CD8-positive, alpha-beta memory T cell (primary cell): ENCODE data around the gene SLF2. TPM values are rescaled to one million over a fixed set of nuclear protein-coding genes. Genes with fewer than 3 reads are reported as not detected.

Source experiments
- CTCF ChIA-PET: fragments of 350-600 bp; sonication (Branson Sonifier 250); formaldehyde crosslinking; loops from one replicate; lab custom pipeline; 2021; ENCODE audit warnings: antibody characterized with exemption; lab: Charles Lee
- POLR2A ChIA-PET: fragments of 350-600 bp; sonication (Branson Sonifier 250); formaldehyde crosslinking; loops from one replicate; lab custom pipeline; 2021; ENCODE audit warnings: antibody characterized with exemption; lab: Charles Lee
- DNase-seq, 5 donors: peaks; one replicate each; pipeline versions ENCODE4 v3.0.0 to v3.0.0-alpha.2; 2020 to 2022; ENCODE audit warnings: mixed read lengths in 1 of 5
- H3K27ac ChIP-seq: one replicate; pipeline ENCODE4 v1.7.0; 2013; ENCODE audit warnings: low read depth, mild to moderate bottlenecking, low read length, moderate library complexity
- H3K27me3 ChIP-seq: 2 replicates; pipeline ENCODE4 v1.7.0; 2013; ENCODE audit warnings: low read length, mild to moderate bottlenecking; ENCODE audit not compliant: insufficient read depth, poor library complexity, severe bottlenecking
- H3K36me3 ChIP-seq: 2 replicates; pipeline ENCODE4 v1.7.0; 2013; ENCODE audit warnings: mild to moderate bottlenecking, low read length, moderate library complexity; ENCODE audit not compliant: insufficient read depth
- H3K4me1 ChIP-seq: 2 replicates; pipeline ENCODE4 v1.7.0; 2013; ENCODE audit warnings: mild to moderate bottlenecking, low read length, moderate library complexity; ENCODE audit not compliant: insufficient read depth
- H3K4me3 ChIP-seq: 2 replicates; pipeline ENCODE4 v1.7.0; 2013; ENCODE audit warnings: mild to moderate bottlenecking, low read length
- H3K9me3 ChIP-seq: 2 replicates; pipeline ENCODE4 v1.7.0; 2013; ENCODE audit warnings: mild to moderate bottlenecking, low read length
- H3K27ac Mint-ChIP-seq, 8 donors: one replicate each; pipeline ENCODE4 v1.8.0; 2020 to 2021; ENCODE audit warnings: mixed read lengths in 8 of 8, mild to moderate bottlenecking in 6 of 8, inconsistent platforms in 3 of 8, moderate library complexity in 3 of 8
- H3K27me3 Mint-ChIP-seq, 2 donors: one replicate each; pipeline ENCODE4 v1.8.0; 2020 to 2021; ENCODE audit warnings: mixed read lengths in 2 of 2, mild to moderate bottlenecking in 1 of 2, moderate library complexity in 1 of 2
- H3K36me3 Mint-ChIP-seq, 3 donors: one replicate each; pipeline ENCODE4 v1.8.0; 2020 to 2021; ENCODE audit warnings: mixed read lengths in 3 of 3, inconsistent platforms in 1 of 3, mild to moderate bottlenecking in 1 of 3
- H3K4me1 Mint-ChIP-seq, 3 donors: one replicate each; pipeline ENCODE4 v1.8.0; 2020 to 2021; ENCODE audit warnings: mixed read lengths in 3 of 3, inconsistent platforms in 1 of 3, mild to moderate bottlenecking in 1 of 3
- H3K4me3 Mint-ChIP-seq, 7 donors: one replicate each; pipeline ENCODE4 v1.8.0; 2020 to 2021; ENCODE audit warnings: mixed read lengths in 7 of 7, mild to moderate bottlenecking in 6 of 7, moderate library complexity in 4 of 7, inconsistent platforms in 2 of 7
- H3K9me3 Mint-ChIP-seq, 5 donors: one replicate each; pipeline ENCODE4 v1.8.0; 2020 to 2022; ENCODE audit warnings: mixed read lengths in 5 of 5, mild to moderate bottlenecking in 3 of 5, moderate library complexity in 2 of 5, inconsistent platforms in 1 of 5
- polyA plus RNA-seq: library from polyadenylated mRNA; unstranded; fragments of 300-500 nt; fragmentation: Illumina TruSeq; gene quantifications from one replicate; pipeline ENCODE4 v1.2.3, GENCODE V29; 2021
- total RNA-seq, 2 experiments: library from RNA; stranded (reverse); gene quantifications; one replicate each; pipeline ENCODE4 v1.2.3, GENCODE V29; 2021

SLF2 gene
- total and polyA plus RNA-seq, 3 experiments from 2014 or later, result 13.9 to 36.1 (median 35.4) TPM

DNA sequence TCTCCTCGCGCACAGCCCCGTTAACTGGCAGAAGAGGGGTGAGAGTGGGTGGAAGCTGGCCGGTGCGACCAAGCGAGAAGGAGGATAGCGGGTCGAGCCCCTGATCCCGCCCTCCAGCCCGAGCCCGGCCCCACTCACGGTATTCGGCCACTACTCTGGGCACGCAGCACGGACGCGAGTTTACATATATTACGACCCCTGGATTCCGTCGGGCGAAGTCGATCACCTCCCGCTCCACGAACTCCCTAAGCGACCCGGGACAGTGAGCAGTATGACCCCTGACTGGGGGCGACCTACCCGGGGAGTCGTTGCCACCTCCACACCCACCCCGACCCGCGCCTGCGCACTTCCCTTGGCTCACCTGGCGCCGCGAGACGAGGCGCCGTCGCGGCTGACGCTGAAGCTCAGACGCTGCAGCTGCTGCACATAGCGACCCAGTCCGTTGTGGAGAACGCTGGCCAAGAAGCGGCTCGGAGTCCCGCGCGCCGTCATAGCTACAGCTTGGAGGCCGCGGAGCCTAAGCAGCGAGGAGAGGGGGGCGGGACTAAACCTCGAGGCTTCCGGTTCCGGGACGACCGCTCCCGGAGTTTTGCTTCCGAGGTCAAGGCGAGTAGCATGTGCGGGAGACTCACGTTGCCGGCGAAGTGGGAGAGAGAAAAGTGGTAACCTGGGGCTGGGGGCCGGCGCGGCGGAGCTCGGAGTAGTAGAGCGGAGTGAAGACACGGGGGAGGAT is 74.4 kb downstream of the SLF2 start, which contains the start of the genes MRPL43 and TWNK:
Gene MRPL43 (minus strand): TSS at position 546 of the 733 bp plus-strand sequence. CDS start 54 bp downstream, at position 492.
Gene TWNK (plus strand): TSS at position 592 of the 733 bp plus-strand sequence. CDS start 668 bp downstream, outside the sequence.
- H3K27me3 Mint-ChIP-seq, result peaks cover 0 to 1% of the 10 kb centered on the region in 2 donors
- peak within 1 kb of the TSS; percentile 44 to 96 (median 88) for H3K27ac Mint-ChIP-seq
- Histone ChIP-seq H3K4me1 (peaks cover 28% of the 10 kb centered on the region), H3K27me3 (no peaks in the 10 kb centered on the region), H3K36me3 (peaks cover 13% of the 10 kb centered on the region), H3K9me3 (no peaks in the 10 kb centered on the region), H3K4me3 (peak within 1 kb of the TSS; percentile 99), H3K27ac (peak within 1 kb of the TSS; percentile 76)
- H3K4me3 Mint-ChIP-seq, result peak within 1 kb of the TSS; percentile 86 to 99 (median 93)
- POLR2A ChIA-PET, result interaction anchor here (3.0 kb wide), 1 partner anchor 10 kb away, joined by 10 read pairs; no protein-coding TSS in a partner anchor
- DNase-seq, result peak; percentile 78 to 89 (median 79)
- H3K36me3 Mint-ChIP-seq, result peaks cover 11 to 65% (median 11%) of the 10 kb centered on the region in 3 donors
- peaks cover 38 to 58% (median 40%) of the 10 kb centered on the region in 3 donors for H3K4me1 Mint-ChIP-seq
- no peaks in the 10 kb centered on the region for H3K9me3 Mint-ChIP-seq
- CTCF ChIA-PET, result interaction anchor here (0.9 to 6.8 kb wide), 4 partner anchors 11 to 64 kb away, joined by 3 to 73 read pairs (median 6); partner anchors contain the start of genes LZTS2, PDZD7 and SFXN3

DNA sequence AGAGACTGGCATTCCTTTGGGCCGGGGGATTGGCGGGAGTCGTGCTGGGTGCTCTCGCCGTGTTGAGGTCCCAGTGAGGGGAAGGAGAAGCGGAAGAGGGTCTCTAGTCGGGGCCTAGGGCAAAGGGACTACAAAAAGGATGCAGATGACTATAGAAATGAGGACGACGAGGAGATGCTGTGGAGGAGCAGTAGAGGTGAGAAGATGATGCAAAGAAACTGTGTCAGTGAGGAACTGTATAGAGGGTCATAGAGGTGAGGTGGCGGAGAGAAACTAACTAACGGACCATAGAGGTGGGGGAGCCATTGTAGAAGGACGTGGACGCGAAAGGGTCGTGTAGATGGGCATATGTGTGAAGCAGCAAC is 74.9 kb downstream of the SLF2 start:
- peak overlapping the region; percentile 86 to 99 (median 93) for H3K4me3 Mint-ChIP-seq
- H3K27me3 Mint-ChIP-seq, result peaks cover 0 to 1% of the 10 kb centered on the region in 2 donors
- peak overlapping the region; percentile 76 for H3K27ac ChIP-seq
- ChIA-PET POLR2A (interaction anchor here (3.0 kb wide), 1 partner anchor 9 kb away, joined by 10 read pairs; no protein-coding TSS in a partner anchor), CTCF (interaction anchor here (0.9 to 6.8 kb wide), 4 partner anchors 10 to 63 kb away, joined by 3 to 73 read pairs (median 5); partner anchors contain the start of genes LZTS2, PDZD7 and SFXN3)
- H3K9me3 ChIP-seq, result no peaks in the 10 kb centered on the region
- peaks cover 11 to 62% (median 11%) of the 10 kb centered on the region in 3 donors for H3K36me3 Mint-ChIP-seq
- H3K4me1 ChIP-seq, result peaks cover 28% of the 10 kb centered on the region
- H3K4me3 ChIP-seq, result peak overlapping the region; percentile 99
- H3K4me1 Mint-ChIP-seq, result peaks cover 38 to 58% (median 40%) of the 10 kb centered on the region in 3 donors
- no peaks in the 10 kb centered on the region for H3K27me3 ChIP-seq
- H3K9me3 Mint-ChIP-seq, result no peaks in the 10 kb centered on the region
- DNase-seq, result no peak
- peaks cover 13% of the 10 kb centered on the region for H3K36me3 ChIP-seq
- H3K27ac Mint-ChIP-seq, result peak overlapping the region; percentile 44 to 96 (median 88)

DNA sequence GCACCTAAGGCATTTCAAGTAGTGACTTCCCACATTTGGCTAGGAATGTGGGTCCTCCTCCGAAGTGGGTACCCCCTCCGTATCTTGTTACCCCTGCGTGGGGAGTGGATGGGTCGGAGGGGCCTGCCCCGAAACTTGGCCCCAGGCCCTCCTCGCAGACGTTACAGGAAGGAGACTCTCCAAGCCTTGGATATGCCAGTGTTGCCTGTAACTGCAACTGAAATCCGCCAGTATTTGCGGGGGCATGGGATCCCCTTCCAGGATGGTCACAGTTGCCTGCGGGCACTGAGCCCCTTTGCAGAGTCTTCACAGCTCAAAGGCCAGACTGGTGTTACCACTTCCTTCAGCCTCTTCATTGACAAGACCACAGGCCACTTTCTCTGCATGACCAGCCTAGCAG is 75.4 kb downstream of the SLF2 start:
- H3K9me3 ChIP-seq, result no peaks in the 10 kb centered on the region
- H3K9me3 Mint-ChIP-seq, result no peaks in the 10 kb centered on the region
- H3K36me3 ChIP-seq, result peaks cover 13% of the 10 kb centered on the region
- POLR2A ChIA-PET, result interaction anchor here (1.0 kb wide), 1 partner anchor 9 kb away, joined by 5 read pairs; no protein-coding TSS in a partner anchor
- H3K4me1 Mint-ChIP-seq, result peaks cover 38 to 58% (median 40%) of the 10 kb centered on the region in 3 donors
- H3K27me3 Mint-ChIP-seq, result peaks cover 0 to 1% of the 10 kb centered on the region in 2 donors
- CTCF ChIA-PET, result interaction anchor here (1.3 to 6.8 kb wide), 5 partner anchors 10 to 43 kb away, joined by 4 to 73 read pairs (median 7); partner anchors contain the start of genes LZTS2, PDZD7, SEMA4G and SFXN3
- no peak for DNase-seq
- peak overlapping the region; percentile 99 for H3K4me3 ChIP-seq
- no peaks in the 10 kb centered on the region for H3K27me3 ChIP-seq
- peak overlapping the region; percentile 86 to 99 (median 93) for H3K4me3 Mint-ChIP-seq
- H3K4me1 ChIP-seq, result peaks cover 28% of the 10 kb centered on the region
- H3K27ac ChIP-seq, result no peak overlapping the region
- H3K27ac Mint-ChIP-seq, result peak overlapping the region in 4 of 8 donors; percentile 44 to 92 (median 88)
- peaks cover 11 to 62% (median 11%) of the 10 kb centered on the region in 3 donors for H3K36me3 Mint-ChIP-seq

DNA sequence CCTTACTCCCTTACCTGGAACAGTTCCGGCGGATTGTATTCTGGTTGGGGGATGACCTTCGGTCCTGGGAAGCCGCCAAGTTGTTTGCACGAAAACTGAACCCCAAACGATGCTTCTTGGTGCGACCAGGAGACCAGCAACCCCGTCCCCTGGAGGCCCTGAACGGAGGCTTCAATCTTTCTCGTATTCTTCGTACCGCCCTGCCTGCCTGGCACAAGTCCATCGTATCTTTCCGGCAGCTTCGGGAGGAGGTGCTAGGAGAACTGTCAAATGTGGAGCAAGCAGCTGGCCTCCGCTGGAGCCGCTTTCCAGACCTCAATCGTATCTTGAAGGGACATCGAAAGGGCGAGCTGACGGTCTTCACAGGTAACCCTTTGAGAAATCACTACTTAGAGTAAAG is 76.3 kb downstream of the SLF2 start:
- no peak for DNase-seq
- Mint-ChIP-seq H3K27me3 (peaks cover 0 to 1% of the 10 kb centered on the region in 2 donors), H3K4me3 (peak overlapping the region in 1 of 7 donors; percentile 24), H3K36me3 (peaks cover 11 to 65% (median 15%) of the 10 kb centered on the region in 3 donors), H3K9me3 (no peaks in the 10 kb centered on the region), H3K4me1 (peaks cover 38 to 58% (median 40%) of the 10 kb centered on the region in 3 donors), H3K27ac (no peak overlapping the region)
- Histone ChIP-seq H3K36me3 (peaks cover 13% of the 10 kb centered on the region), H3K9me3 (no peaks in the 10 kb centered on the region), H3K27ac (no peak overlapping the region), H3K27me3 (no peaks in the 10 kb centered on the region), H3K4me1 (peaks cover 28% of the 10 kb centered on the region), H3K4me3 (no peak overlapping the region)
- CTCF ChIA-PET, result interaction anchor here (1.5 to 6.8 kb wide), 4 partner anchors 9 to 30 kb away, joined by 6 to 73 read pairs (median 9); partner anchors contain the start of genes LZTS2 and SEMA4G
- POLR2A ChIA-PET, result interaction anchor here (1.0 kb wide), 1 partner anchor 8 kb away, joined by 5 read pairs; no protein-coding TSS in a partner anchor

DNA sequence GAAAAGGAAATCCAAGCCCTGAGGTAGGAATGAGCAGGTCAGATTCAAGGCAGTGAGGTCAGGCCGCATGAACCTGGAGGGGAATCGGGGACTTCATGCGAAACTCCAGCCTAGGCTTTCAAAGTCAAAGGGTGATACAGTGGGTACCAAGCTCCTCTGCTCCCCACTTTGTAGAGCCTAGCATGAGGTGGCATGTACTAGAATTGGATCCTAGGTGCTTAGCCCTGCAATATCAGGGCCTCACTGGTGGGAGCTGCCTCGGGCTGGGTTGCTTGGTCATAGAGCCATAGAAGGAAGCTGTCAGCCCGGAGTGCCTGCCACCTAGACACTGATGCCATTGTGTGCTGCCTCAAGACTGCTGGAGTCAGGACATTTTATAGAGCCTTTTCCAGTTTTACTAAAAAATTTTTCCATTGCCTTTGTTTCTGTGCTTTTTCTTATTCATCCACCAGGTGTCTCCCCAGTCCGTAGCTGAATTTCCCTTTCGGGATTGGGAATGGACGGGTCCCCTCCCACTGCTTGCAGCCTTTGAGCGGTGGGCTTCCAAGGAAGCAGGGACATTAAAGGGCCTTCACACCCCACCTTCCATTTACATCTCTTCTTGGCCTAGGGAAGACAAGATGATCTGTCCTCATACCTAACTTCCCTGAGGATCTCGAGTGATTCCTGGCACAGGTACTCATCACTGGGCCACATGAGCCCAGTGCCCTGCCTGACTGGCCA is 81.4 kb downstream of the SLF2 start:
- ChIA-PET POLR2A (no interaction called here), CTCF (interaction anchor here (0.8 to 6.5 kb wide), 2 partner anchors 8 to 23 kb away, joined by 4 to 98 read pairs; no protein-coding TSS in a partner anchor)
- H3K4me3 ChIP-seq, result no peak overlapping the region
- peaks cover 13% of the 10 kb centered on the region for H3K36me3 ChIP-seq
- no peaks in the 10 kb centered on the region for H3K27me3 Mint-ChIP-seq
- DNase-seq, result no peak
- H3K27ac ChIP-seq, result no peak overlapping the region
- H3K9me3 Mint-ChIP-seq, result no peaks in the 10 kb centered on the region
- no peaks in the 10 kb centered on the region for H3K27me3 ChIP-seq
- no peaks in the 10 kb centered on the region for H3K9me3 ChIP-seq
- peaks cover 18% of the 10 kb centered on the region for H3K4me1 ChIP-seq
- H3K27ac Mint-ChIP-seq, result peak overlapping the region in 4 of 8 donors; percentile 2 to 88 (median 76)
- peak overlapping the region in 1 of 7 donors; percentile 99 for H3K4me3 Mint-ChIP-seq
- H3K4me1 Mint-ChIP-seq, result peaks cover 24 to 42% (median 29%) of the 10 kb centered on the region in 3 donors
- H3K36me3 Mint-ChIP-seq, result peaks cover 11 to 53% (median 11%) of the 10 kb centered on the region in 3 donors

DNA sequence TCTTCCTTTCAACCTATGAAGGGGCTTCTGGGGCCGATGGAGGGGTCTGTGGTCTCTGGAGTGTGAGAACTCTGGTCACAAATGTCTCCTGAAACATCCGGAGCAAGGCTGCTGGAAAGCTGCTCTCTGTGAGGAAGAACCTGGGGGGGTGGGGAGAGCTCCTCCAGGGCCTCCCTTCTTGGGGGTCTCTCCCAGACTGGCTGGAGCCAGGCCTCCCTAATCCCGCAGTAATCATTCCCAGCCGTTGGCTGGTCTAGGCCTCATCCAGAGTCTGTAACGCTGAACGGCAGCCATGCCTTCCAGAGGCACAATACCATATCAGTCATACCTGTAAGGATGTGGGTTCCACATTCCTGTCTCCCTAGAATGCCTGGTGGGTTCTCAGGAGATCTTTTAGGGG is 82.4 kb downstream of the SLF2 start:
- H3K4me3 Mint-ChIP-seq, result peak overlapping the region in 6 of 7 donors; percentile 59 to 99 (median 80)
- ChIA-PET CTCF (interaction anchor here (6.5 kb wide), 1 partner anchor 22 kb away, joined by 98 read pairs; no protein-coding TSS in a partner anchor), POLR2A (no interaction called here)
- no peaks in the 10 kb centered on the region for H3K27me3 Mint-ChIP-seq
- peak overlapping the region in 5 of 8 donors; percentile 11 to 69 (median 33) for H3K27ac Mint-ChIP-seq
- no peak for DNase-seq
- peaks cover 11 to 47% (median 11%) of the 10 kb centered on the region in 3 donors for H3K36me3 Mint-ChIP-seq
- no peaks in the 10 kb centered on the region for H3K9me3 ChIP-seq
- no peaks in the 10 kb centered on the region for H3K9me3 Mint-ChIP-seq
- H3K4me3 ChIP-seq, result no peak overlapping the region
- H3K4me1 Mint-ChIP-seq, result peaks cover 23 to 35% (median 24%) of the 10 kb centered on the region in 3 donors
- H3K4me1 ChIP-seq, result peaks cover 21% of the 10 kb centered on the region
- no peaks in the 10 kb centered on the region for H3K27me3 ChIP-seq
- H3K27ac ChIP-seq, result no peak overlapping the region
- H3K36me3 ChIP-seq, result peaks cover 13% of the 10 kb centered on the region
